GM12874 (cell line): ENCODE results near the gene TM4SF4.

ENCODE experiments used
- TF ChIP-seq, protein P1 (sequence below): IDR thresholded peaks from 2 replicates; pipeline ENCODE4 v1.5.1; 2011; ENCODE audit warnings: low read depth, mild to moderate bottlenecking, control low read depth, low read length, moderate library complexity; ENCODE audit not compliant: insufficient read depth

Gene TM4SF4

GRCh38 chr3:149552700-149553099 lies 78.2 kb downstream of the TM4SF4 start:
- TF ChIP-seq, protein P1, sequence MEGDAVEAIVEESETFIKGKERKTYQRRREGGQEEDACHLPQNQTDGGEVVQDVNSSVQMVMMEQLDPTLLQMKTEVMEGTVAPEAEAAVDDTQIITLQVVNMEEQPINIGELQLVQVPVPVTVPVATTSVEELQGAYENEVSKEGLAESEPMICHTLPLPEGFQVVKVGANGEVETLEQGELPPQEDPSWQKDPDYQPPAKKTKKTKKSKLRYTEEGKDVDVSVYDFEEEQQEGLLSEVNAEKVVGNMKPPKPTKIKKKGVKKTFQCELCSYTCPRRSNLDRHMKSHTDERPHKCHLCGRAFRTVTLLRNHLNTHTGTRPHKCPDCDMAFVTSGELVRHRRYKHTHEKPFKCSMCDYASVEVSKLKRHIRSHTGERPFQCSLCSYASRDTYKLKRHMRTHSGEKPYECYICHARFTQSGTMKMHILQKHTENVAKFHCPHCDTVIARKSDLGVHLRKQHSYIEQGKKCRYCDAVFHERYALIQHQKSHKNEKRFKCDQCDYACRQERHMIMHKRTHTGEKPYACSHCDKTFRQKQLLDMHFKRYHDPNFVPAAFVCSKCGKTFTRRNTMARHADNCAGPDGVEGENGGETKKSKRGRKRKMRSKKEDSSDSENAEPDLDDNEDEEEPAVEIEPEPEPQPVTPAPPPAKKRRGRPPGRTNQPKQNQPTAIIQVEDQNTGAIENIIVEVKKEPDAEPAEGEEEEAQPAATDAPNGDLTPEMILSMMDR = no peak
